Endothelial cell of umbilical vein (primary cell): Measurements from ENCODE around the gene ZBTB34. TPM values are rescaled to one million over a fixed set of nuclear protein-coding genes. Genes with fewer than 3 reads are reported as not detected.

ENCODE experiments used
- BruUV-seq: library from RNA; stranded (reverse); fragments of 400-500 nt; replicated peaks from 2 replicates; lab custom pipeline; 2021; lab: Mats Ljungman, UMichigan
- CTCF ChIA-PET: fragments of 300-600, 350-600 bp; sonication (Branson Sonifier 250); formaldehyde crosslinking; loops from one replicate; lab custom pipeline; 2021; ENCODE audit warnings: antibody characterized with exemption, inconsistent platforms; lab: Charles Lee
- POLR2A ChIA-PET: fragments of 300-600, 350-600 bp; sonication (Branson Sonifier 250); formaldehyde crosslinking; loops from one replicate; lab custom pipeline; 2021; ENCODE audit warnings: antibody characterized with exemption, inconsistent platforms; lab: Charles Lee
- DNase-seq: peaks from one replicate; pipeline ENCODE4 v3.0.0-alpha.2; 2011; ENCODE audit warnings: low read depth, low spot score
- FAIRE-seq: peaks from 2 replicates; lab custom pipeline; 2011; peaks lifted over from hg19 to GRCh38; lab: Jason Lieb, UNC
- H2AFZ ChIP-seq: 2 replicates; pipeline ENCODE4 v1.6.0; 2012; ENCODE audit warnings: low read depth, low read length, control low read depth, inconsistent platforms
- H3K27ac ChIP-seq: 2 replicates; pipeline ENCODE4 v1.5.1; 2011; ENCODE audit warnings: low read depth, mild to moderate bottlenecking, control low read depth, low read length, moderate library complexity; ENCODE audit not compliant: insufficient read depth
- H3K27me3 ChIP-seq, 2 experiments: 2 replicates each; pipeline versions ENCODE4 v1.6.0 to v1.6.1; 2011; ENCODE audit warnings: low read length in 2 of 2, mixed read lengths in 1 of 2; ENCODE audit not compliant: control insufficient read depth in 2 of 2, insufficient read depth in 2 of 2
- H3K36me3 ChIP-seq, 2 experiments: 2 replicates in 1 of 2; 3 replicates in 1 of 2; pipeline ENCODE4 v1.5.1; 2011; ENCODE audit warnings: low read length in 2 of 2, mild to moderate bottlenecking in 1 of 2, moderate library complexity in 1 of 2; ENCODE audit not compliant: control insufficient read depth in 2 of 2, insufficient read depth in 2 of 2; ENCODE audit errors: extremely low read depth in 1 of 2
- H3K4me1 ChIP-seq: 3 replicates; pipeline ENCODE4 v1.5.1; 2011; ENCODE audit warnings: mild to moderate bottlenecking, low read length; ENCODE audit not compliant: control insufficient read depth, insufficient read depth; ENCODE audit errors: extremely low read depth
- H3K4me2 ChIP-seq: 2 replicates; pipeline ENCODE4 v1.6.1; 2011; ENCODE audit warnings: low read length, control low read depth, mixed read lengths; ENCODE audit not compliant: insufficient read depth
- H3K4me3 ChIP-seq, 3 experiments: fragments of 200-600 bp in 1 of 3; sonication (generic), shearing (Covaris generic) in 1 of 3; replicated peaks in 1 of 3; 2 replicates each; pipeline ENCODE4 v1.5.1; 2011 to 2016; ENCODE audit warnings: control low read depth in 3 of 3, low read length in 3 of 3, mild to moderate bottlenecking in 2 of 3, inconsistent platforms in 1 of 3, low read depth in 1 of 3, moderate library complexity in 1 of 3; ENCODE audit not compliant: insufficient read depth in 1 of 3
- H3K79me2 ChIP-seq: 2 replicates; pipeline ENCODE4 v1.6.0; 2012; ENCODE audit warnings: low read length, inconsistent platforms; ENCODE audit not compliant: control insufficient read depth, insufficient read depth
- H3K9ac ChIP-seq: replicated peaks from 2 replicates; pipeline ENCODE3; 2011; ENCODE audit warnings: low read length, control low read depth; ENCODE audit not compliant: insufficient read depth; ENCODE audit errors: extremely low read depth
- H3K9me1 ChIP-seq: replicated peaks from 3 replicates; pipeline ENCODE4 v1.6.0; 2011; ENCODE audit warnings: mild to moderate bottlenecking, low read length; ENCODE audit not compliant: control insufficient read depth, insufficient read depth; ENCODE audit errors: extremely low read depth
- H3K9me3 ChIP-seq: replicated peaks from 2 replicates; pipeline ENCODE4 v1.5.1; 2012; ENCODE audit warnings: low read length, inconsistent platforms; ENCODE audit not compliant: control insufficient read depth, insufficient read depth
- H4K20me1 ChIP-seq: replicated peaks from 2 replicates; pipeline ENCODE3; 2011; ENCODE audit warnings: mild to moderate bottlenecking, low read length; ENCODE audit not compliant: control insufficient read depth, insufficient read depth; ENCODE audit errors: extremely low read depth
- CTCF ChIP-seq, 2 donors: IDR thresholded peaks; 1 replicate in 1 of 2; 2 replicates in 1 of 2; pipeline ENCODE4 v1.5.1; 2011; ENCODE audit warnings: low read length in 2 of 2, mild to moderate bottlenecking in 2 of 2, moderate library complexity in 2 of 2, control low read depth in 1 of 2, inconsistent platforms in 1 of 2, low read depth in 1 of 2; ENCODE audit not compliant: insufficient read depth in 1 of 2; ENCODE audit errors: extremely low read depth in 1 of 2
- EZH2 ChIP-seq: IDR thresholded peaks from 2 replicates; pipeline ENCODE4 v1.6.1; 2012; ENCODE audit warnings: borderline replicate concordance, low read depth, mild to moderate bottlenecking, moderate library complexity, low read length, inconsistent platforms; ENCODE audit not compliant: severe bottlenecking
- FOS ChIP-seq: IDR thresholded peaks from 2 replicates; pipeline ENCODE4 v1.6.1; 2011; ENCODE audit warnings: mild to moderate bottlenecking, low read length, moderate library complexity, borderline replicate concordance; ENCODE audit not compliant: insufficient read depth
- GATA2 ChIP-seq: IDR thresholded peaks from 2 replicates; pipeline ENCODE4 v1.7.0; 2011; ENCODE audit warnings: low read depth, mild to moderate bottlenecking, moderate library complexity, mixed read lengths, low read length; ENCODE audit not compliant: insufficient read length, insufficient read depth
- JUN ChIP-seq: IDR thresholded peaks from 2 replicates; pipeline ENCODE4 v1.6.1; 2011; ENCODE audit warnings: borderline replicate concordance, low read depth; ENCODE audit not compliant: insufficient read length, insufficient read depth
- MAX ChIP-seq: IDR thresholded peaks from 2 replicates; pipeline ENCODE4 v1.6.1; 2011; ENCODE audit not compliant: insufficient read depth, insufficient read length
- MYC ChIP-seq: IDR thresholded peaks from one replicate; pipeline ENCODE4 v1.6.1; 2011; ENCODE audit warnings: mild to moderate bottlenecking, low read depth, low read length
- POLR2A ChIP-seq: IDR thresholded peaks from 2 replicates; pipeline ENCODE4 v1.6.1; 2012; ENCODE audit warnings: low read depth, mild to moderate bottlenecking, control low read depth, low read length
- POLR2AphosphoS5 ChIP-seq: IDR thresholded peaks from 2 replicates; pipeline ENCODE4 v1.6.1; 2012; ENCODE audit warnings: low read depth, mild to moderate bottlenecking, control low read depth, low read length, moderate library complexity; ENCODE audit not compliant: insufficient read depth
- dilution Hi-C: fragments of 300-500 bp; cut with MboI; formaldehyde crosslinking; loops from one replicate; pipeline ENCODE4 v1.15.0; 2019; ENCODE audit warnings: low sequenced_read_pairs; ENCODE audit not compliant: extremely low pct_ligation_motif_present
- intact Hi-C: fragments of 100-400 bp; cut with micrococcal nuclease; formaldehyde crosslinking; loops from one replicate; pipeline ENCODE4 v1.10.0; 2022
- polyA plus RNA-seq, 4 experiments: library from polyadenylated mRNA; depleted of rRNA in 3 of 4; stranded (reverse) in 3 of 4; unstranded in 1 of 4; fragments of >200 nt; gene quantifications; 2 replicates each; pipeline versions ENCODE4 v1.2.1 to v1.2.3, GENCODE V29; 2011 to 2012; ENCODE audit warnings: missing spikeins in 1 of 4
- total RNA-seq: library from RNA; stranded (reverse); gene quantifications from 2 replicates; pipeline ENCODE4 v1.2.3, GENCODE V29; 2021

ZBTB34 gene
- total and polyA plus RNA-seq, 2 donors (not counting 3 experiments of a cell fraction or from before 2014, with no cell fraction given): 4.0 to 9.6 TPM

GRCh38 chr9:126830827-126831226, 29.6 kb upstream of the ZBTB34 start:
- Histone ChIP-seq H3K4me3 (no peak overlapping the region), H3K27ac (no peak overlapping the region), H3K4me2 (no peak overlapping the region), H3K9me3 (no peaks in the 10 kb centered on the region), H2AFZ (no peak overlapping the region), H3K4me1 (no peaks in the 10 kb centered on the region), H3K36me3 (peaks cover 8 to 14% of the 10 kb centered on the region in 2 experiments), H3K9me1 (no peaks in the 10 kb centered on the region), H4K20me1 (no peaks in the 10 kb centered on the region), H3K9ac (no peak overlapping the region), H3K27me3 (no peaks in the 10 kb centered on the region), H3K79me2 (peaks cover 4% of the 10 kb centered on the region)
- intact Hi-C loops: no loop called here
- dilution Hi-C loops: no loop called here
- CTCF ChIA-PET: interaction anchor here (1.0 to 1.4 kb wide), 2 partner anchors 16 to 19 kb away, joined by 4 read pairs; no protein-coding TSS in a partner anchor
- DNase-seq: no peak
- FAIRE-seq: no peak
- TF ChIP-seq MAX: no peak
- no peak for TF ChIP-seq JUN
- TF ChIP-seq POLR2AphosphoS5: no peak
- TF ChIP-seq MYC: no peak
- TF ChIP-seq POLR2A: no peak
- no peak for TF ChIP-seq CTCF (IDR thresholded peaks at IDR 0.05; ENCODE audit: extremely low read depth in 1 of 2, insufficient read depth in 1 of 2, low read depth in 1 of 2, low read length in 2 of 2)
- no peak for TF ChIP-seq FOS
- TF ChIP-seq GATA2: no peak
- TF ChIP-seq EZH2: no peak
- POLR2A ChIA-PET: no interaction called here
- BruUV-seq: no TSS peak
